Measurements from ENCODE around the gene BNIP1.

DNA sequence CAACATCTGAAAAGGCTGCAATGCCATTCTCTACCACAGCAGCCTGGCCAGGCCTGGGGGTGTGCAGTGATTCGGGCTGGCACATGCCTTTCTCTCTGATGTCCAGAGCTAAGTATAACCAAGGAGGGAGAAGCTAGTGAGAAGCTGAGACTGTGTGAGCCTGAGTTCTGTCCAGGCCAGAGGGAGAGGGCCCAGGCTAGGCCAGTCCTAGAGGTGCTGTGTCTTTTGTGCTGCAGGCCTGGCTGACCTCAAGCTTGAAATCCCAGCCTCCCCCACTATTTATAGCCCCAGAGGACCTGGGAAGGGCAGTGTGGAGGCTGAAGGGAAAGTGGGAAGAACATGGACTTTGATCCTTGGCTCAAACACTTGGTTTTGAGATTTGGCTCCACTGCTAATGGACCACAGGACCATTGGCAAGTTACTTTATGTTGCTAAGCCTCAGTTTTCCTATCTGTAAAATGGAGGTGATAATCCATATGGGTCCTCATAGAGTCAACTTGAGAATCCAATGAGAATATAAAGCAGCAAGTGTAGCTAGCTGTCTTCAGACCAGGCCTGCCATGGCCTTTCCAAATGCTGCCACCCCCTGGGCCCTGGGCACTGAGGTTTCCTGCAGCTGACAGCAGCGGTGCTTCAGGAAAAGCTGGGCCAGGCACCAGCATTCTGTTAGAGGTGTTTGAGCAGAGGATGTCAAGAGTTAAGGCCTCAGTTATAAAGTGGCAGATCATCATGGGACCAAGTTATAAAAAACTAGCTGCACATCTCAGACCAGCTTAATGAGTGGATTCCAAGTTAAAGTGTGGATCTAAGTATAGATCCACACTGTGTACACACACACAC is 21.1 kb downstream of the BNIP1 start:
- TF ChIP-seq, protein P1, sequence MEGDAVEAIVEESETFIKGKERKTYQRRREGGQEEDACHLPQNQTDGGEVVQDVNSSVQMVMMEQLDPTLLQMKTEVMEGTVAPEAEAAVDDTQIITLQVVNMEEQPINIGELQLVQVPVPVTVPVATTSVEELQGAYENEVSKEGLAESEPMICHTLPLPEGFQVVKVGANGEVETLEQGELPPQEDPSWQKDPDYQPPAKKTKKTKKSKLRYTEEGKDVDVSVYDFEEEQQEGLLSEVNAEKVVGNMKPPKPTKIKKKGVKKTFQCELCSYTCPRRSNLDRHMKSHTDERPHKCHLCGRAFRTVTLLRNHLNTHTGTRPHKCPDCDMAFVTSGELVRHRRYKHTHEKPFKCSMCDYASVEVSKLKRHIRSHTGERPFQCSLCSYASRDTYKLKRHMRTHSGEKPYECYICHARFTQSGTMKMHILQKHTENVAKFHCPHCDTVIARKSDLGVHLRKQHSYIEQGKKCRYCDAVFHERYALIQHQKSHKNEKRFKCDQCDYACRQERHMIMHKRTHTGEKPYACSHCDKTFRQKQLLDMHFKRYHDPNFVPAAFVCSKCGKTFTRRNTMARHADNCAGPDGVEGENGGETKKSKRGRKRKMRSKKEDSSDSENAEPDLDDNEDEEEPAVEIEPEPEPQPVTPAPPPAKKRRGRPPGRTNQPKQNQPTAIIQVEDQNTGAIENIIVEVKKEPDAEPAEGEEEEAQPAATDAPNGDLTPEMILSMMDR (conservative IDR thresholded peaks at IDR 0.05 in 1 of 2, IDR thresholded peaks at IDR 0.05 in 1 of 2; ENCODE audit: low read depth in 1 of 2, low read length in 2 of 2), result no peak
- no peak for TF ChIP-seq EZH2 (IDR thresholded peaks at IDR 0.05; ENCODE audit: low read length, missing control alignments)

Data from fibroblast of lung (primary cell).